ENCODE data around the gene BICDL1. TPM values are rescaled to one million over a fixed set of nuclear protein-coding genes. Genes with fewer than 3 reads are reported as not detected.

The BICDL1 gene
- total RNA-seq, 1 experiment from 2014 or later = 20.7 TPM

DNA sequence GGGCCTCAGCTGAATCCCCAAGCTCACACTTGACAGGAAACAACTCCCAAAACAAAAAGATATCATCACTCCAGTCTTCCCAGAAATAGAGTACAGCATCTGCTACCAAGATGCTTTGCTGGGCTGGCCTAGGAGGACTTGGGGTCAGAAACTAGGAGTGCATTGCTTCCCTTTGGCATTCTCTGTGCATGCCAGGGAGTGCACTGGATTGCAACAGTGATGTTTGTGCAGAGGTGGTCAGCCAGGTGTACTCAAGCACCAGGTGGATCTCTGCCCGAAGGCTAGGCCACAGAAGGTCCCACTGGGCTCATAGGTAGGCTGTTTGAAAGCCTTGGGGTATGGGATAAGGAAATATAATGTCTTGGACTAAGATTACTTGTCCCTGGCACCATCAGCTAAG lies 76.4 kb downstream of the BICDL1 start:
- Mint-ChIP-seq H3K9me3 (ENCODE audit: unreplicated experiment) (no peaks in the 10 kb centered on the region), H3K36me3 (ENCODE audit: insufficient read depth, unreplicated experiment) (peaks cover 16% of the 10 kb centered on the region), H3K27me3 (ENCODE audit: insufficient read depth, unreplicated experiment) (no peaks in the 10 kb centered on the region), H3K4me3 (ENCODE audit: unreplicated experiment) (no peak overlapping the region), H3K4me1 (ENCODE audit: insufficient read depth, unreplicated experiment) (peaks cover 22% of the 10 kb centered on the region), H3K27ac (ENCODE audit: low read depth, unreplicated experiment) (no peak overlapping the region)
- TF ChIP-seq, protein P1, sequence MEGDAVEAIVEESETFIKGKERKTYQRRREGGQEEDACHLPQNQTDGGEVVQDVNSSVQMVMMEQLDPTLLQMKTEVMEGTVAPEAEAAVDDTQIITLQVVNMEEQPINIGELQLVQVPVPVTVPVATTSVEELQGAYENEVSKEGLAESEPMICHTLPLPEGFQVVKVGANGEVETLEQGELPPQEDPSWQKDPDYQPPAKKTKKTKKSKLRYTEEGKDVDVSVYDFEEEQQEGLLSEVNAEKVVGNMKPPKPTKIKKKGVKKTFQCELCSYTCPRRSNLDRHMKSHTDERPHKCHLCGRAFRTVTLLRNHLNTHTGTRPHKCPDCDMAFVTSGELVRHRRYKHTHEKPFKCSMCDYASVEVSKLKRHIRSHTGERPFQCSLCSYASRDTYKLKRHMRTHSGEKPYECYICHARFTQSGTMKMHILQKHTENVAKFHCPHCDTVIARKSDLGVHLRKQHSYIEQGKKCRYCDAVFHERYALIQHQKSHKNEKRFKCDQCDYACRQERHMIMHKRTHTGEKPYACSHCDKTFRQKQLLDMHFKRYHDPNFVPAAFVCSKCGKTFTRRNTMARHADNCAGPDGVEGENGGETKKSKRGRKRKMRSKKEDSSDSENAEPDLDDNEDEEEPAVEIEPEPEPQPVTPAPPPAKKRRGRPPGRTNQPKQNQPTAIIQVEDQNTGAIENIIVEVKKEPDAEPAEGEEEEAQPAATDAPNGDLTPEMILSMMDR (IDR thresholded peaks at IDR 0.05; ENCODE audit: unreplicated experiment) = no peak
- intact Hi-C loops (cut with micrococcal nuclease) = no loop called here
- no TSS peak for BruUV-seq (replicated peaks)
- ChIA-PET CTCF (interaction anchor here (0.7 to 1.6 kb wide), 3 partner anchors 13 to 383 kb away, joined by 3 to 5 read pairs (median 4); no protein-coding TSS in a partner anchor), POLR2A (interaction anchor here (0.6 to 2.0 kb wide), 5 partner anchors 10 to 52 kb away, joined by 3 to 8 read pairs (median 4); no protein-coding TSS in a partner anchor)
- no peak for DNase-seq (ENCODE audit: unreplicated experiment)

- DNase-seq (ENCODE audit: unreplicated experiment) = no peak
- BruUV-seq (replicated peaks) = no TSS peak
- Mint-ChIP-seq H3K4me1 (ENCODE audit: insufficient read depth, unreplicated experiment) (peaks cover 13% of the 10 kb centered on the region), H3K9me3 (ENCODE audit: unreplicated experiment) (no peaks in the 10 kb centered on the region), H3K36me3 (ENCODE audit: insufficient read depth, unreplicated experiment) (peaks cover 22% of the 10 kb centered on the region), H3K27me3 (ENCODE audit: insufficient read depth, unreplicated experiment) (no peaks in the 10 kb centered on the region), H3K4me3 (ENCODE audit: unreplicated experiment) (no peak overlapping the region), H3K27ac (ENCODE audit: low read depth, unreplicated experiment) (no peak overlapping the region)
- TF ChIP-seq, protein P1 (IDR thresholded peaks at IDR 0.05; ENCODE audit: unreplicated experiment) = no peak
- ChIA-PET POLR2A (interaction anchor here (0.6 to 2.0 kb wide), 5 partner anchors 11 to 24 kb away, joined by 4 to 8 read pairs (median 4); no protein-coding TSS in a partner anchor), CTCF (no interaction called here)
- intact Hi-C loops (cut with micrococcal nuclease) = no loop called here
Observed at GRCh38 chr12:120066341-120066740, 77.3 kb downstream of the BICDL1 start.

DNA sequence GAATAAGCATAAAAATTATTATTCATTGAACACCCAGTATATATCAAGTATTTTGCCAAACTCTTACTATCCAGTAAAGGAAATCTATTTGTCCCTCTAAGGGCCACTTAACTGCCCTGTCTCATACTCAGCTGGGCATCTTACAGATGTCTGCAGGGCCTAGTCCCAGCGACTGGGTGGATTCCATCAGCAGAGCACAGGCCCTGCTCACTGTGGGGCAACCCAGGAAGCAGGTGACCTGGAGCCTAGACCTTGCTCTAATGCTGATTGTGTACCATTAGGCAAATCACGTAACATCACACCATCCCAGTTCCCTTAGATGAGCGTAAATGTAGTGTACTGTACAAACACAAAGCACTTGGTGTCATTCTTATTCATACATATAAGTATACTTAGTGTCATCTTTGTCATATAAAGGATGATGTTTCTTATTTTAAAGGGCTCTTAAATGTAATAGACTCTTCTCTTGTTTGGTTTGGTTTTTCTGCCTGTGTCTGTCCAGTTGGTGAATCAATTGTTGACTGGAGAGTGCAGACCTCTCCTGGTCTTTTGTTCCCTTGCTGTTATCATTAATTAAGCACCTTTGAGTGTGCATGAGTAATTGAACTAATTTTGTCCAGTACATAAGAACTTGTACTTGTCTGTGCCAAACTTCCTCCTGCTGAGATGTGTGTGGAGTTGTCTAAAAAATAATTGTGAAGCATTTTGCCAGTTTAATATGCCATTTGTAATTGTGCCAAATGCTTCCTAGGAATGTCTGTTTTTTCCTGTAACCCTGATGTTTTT lies 78.2 kb downstream of the BICDL1 start:
- Mint-ChIP-seq H3K9me3 (ENCODE audit: unreplicated experiment) (no peaks in the 10 kb centered on the region), H3K4me3 (ENCODE audit: unreplicated experiment) (no peak overlapping the region), H3K36me3 (ENCODE audit: insufficient read depth, unreplicated experiment) (peaks cover 31% of the 10 kb centered on the region), H3K4me1 (ENCODE audit: insufficient read depth, unreplicated experiment) (peaks cover 5% of the 10 kb centered on the region), H3K27me3 (ENCODE audit: insufficient read depth, unreplicated experiment) (no peaks in the 10 kb centered on the region), H3K27ac (ENCODE audit: low read depth, unreplicated experiment) (no peak overlapping the region)
- ChIA-PET CTCF (interaction anchor here (0.9 kb wide), 1 partner anchor 79 kb away, joined by 4 read pairs; the partner anchor contains the start of gene BICDL1), POLR2A (interaction anchor here (0.5 to 1.6 kb wide), 2 partner anchors 20 to 194 kb away, joined by 3 to 4 read pairs; no protein-coding TSS in a partner anchor)
- TF ChIP-seq, protein P1 (IDR thresholded peaks at IDR 0.05; ENCODE audit: unreplicated experiment) = no peak
- intact Hi-C loops (cut with micrococcal nuclease) = no loop called here
- no TSS peak for BruUV-seq (replicated peaks)
- DNase-seq (ENCODE audit: unreplicated experiment) = no peak

DNA sequence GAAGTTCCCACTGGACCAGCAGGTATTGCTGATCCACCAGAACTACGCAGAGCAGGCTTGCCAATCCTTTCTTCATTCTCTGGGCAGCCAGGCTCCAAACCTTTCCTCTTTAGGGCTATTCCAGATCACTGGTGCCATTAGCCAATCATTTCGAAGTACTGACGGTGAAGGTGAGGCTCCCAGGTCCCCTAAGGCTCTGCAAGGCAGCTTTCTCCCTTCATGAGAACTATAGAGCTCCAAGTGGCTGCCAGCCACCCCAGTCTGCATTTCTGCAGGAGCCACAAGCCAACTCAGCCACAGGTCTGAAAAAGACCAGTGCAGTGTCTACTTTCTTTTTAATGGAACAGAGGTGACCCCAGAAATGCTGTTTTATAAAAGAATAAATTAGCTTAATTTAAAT lies 78.9 kb downstream of the BICDL1 start:
- peaks cover 5% of the 10 kb centered on the region for H3K4me1 Mint-ChIP-seq (ENCODE audit: insufficient read depth, unreplicated experiment)
- ChIA-PET CTCF (interaction anchor here (0.9 kb wide), 1 partner anchor 79 kb away, joined by 4 read pairs; the partner anchor contains the start of gene BICDL1), POLR2A (interaction anchor here (0.5 to 2.3 kb wide), 2 partner anchors 8 to 127 kb away, joined by 3 to 8 read pairs; no protein-coding TSS in a partner anchor)
- no peak overlapping the region for H3K4me3 Mint-ChIP-seq (ENCODE audit: unreplicated experiment)
- H3K27me3 Mint-ChIP-seq (ENCODE audit: insufficient read depth, unreplicated experiment) = no peaks in the 10 kb centered on the region
- no TSS peak for BruUV-seq (replicated peaks)
- H3K36me3 Mint-ChIP-seq (ENCODE audit: insufficient read depth, unreplicated experiment) = peaks cover 37% of the 10 kb centered on the region
- H3K27ac Mint-ChIP-seq (ENCODE audit: low read depth, unreplicated experiment) = no peak overlapping the region
- intact Hi-C loops (cut with micrococcal nuclease) = no loop called here
- no peaks in the 10 kb centered on the region for H3K9me3 Mint-ChIP-seq (ENCODE audit: unreplicated experiment)
- TF ChIP-seq, protein P1 (IDR thresholded peaks at IDR 0.05; ENCODE audit: unreplicated experiment) = no peak
- DNase-seq (ENCODE audit: unreplicated experiment) = no peak

Measured in MCF 10A (cell line).